Tibial artery (tissue), 4 donors: Measurements from ENCODE around the gene SPRY1.
A peak's percentile ranks its signal among the peaks of the same experiment; 100 is the strongest.

Experiments
- DNase-seq, 2 donors: peaks; one replicate each; pipeline ENCODE4 v3.0.0-alpha.2; 2019
- H3K27ac ChIP-seq, 2 donors: fragments of 200-600 bp; sonication (generic) in 1 of 2; 1 replicate in 1 of 2; 2 replicates in 1 of 2; pipeline ENCODE4 v1.5.1; 2018 to 2019; ENCODE audit warnings: mild to moderate bottlenecking in 1 of 2
- H3K27me3 ChIP-seq, 2 donors: fragments of 200-600 bp; sonication (generic) in 1 of 2; one replicate each; pipeline versions ENCODE4 v1.5.1 to v1.6.0; 2016 to 2019
- H3K36me3 ChIP-seq, 3 donors: fragments of 200-600 bp; sonication (generic) in 2 of 3; one replicate each; pipeline ENCODE4 v1.5.1; 2016 to 2019; ENCODE audit warnings: mild to moderate bottlenecking in 2 of 3
- H3K4me1 ChIP-seq, 4 donors: fragments of 200-600 bp; sonication (generic) in 2 of 4; 1 replicate in 3 of 4; 2 replicates in 1 of 4; pipeline ENCODE4 v1.5.1; 2016 to 2019
- H3K4me3 ChIP-seq, 2 donors: fragments of 200-600 bp; sonication (generic) in 1 of 2; 1 replicate in 1 of 2; 2 replicates in 1 of 2; pipeline ENCODE4 v1.5.1; 2018 to 2019; ENCODE audit warnings: mild to moderate bottlenecking in 2 of 2
- H3K9me3 ChIP-seq, 3 donors: fragments of 200-600 bp; sonication (generic) in 1 of 3; one replicate each; pipeline ENCODE4 v1.5.1; 2016 to 2019
- CTCF ChIP-seq, 2 experiments: fragments of 200-600 bp in 1 of 2; fragments of 450-650 bp in 1 of 2; IDR thresholded peaks; one replicate each; pipeline ENCODE4 v1.5.1; 2017 to 2019; ENCODE audit warnings: antibody characterized with exemption in 2 of 2, mild to moderate bottlenecking in 1 of 2, moderate library complexity in 1 of 2
- intact Hi-C: fragments of 100-400 bp; cut with DNase I; formaldehyde crosslinking; loops from one replicate; pipeline ENCODE4 v1.15.0; 2023; ENCODE audit warnings: low total_unique reads

SPRY1 gene

GRCh38 chr4:123405267-123405865 lies 8.8 kb downstream of the SPRY1 start:
- H3K4me3 ChIP-seq = peak overlapping the region in 1 of 2 donors; percentile 24
- peaks cover 19 to 26% (median 20%) of the 10 kb centered on the region in 3 donors for H3K36me3 ChIP-seq
- intact Hi-C loops = loop anchor here (10.0 kb wide), 1 partner anchor 699 kb away; no protein-coding TSS in a partner anchor
- peaks cover 0 to 58% (median 18%) of the 10 kb centered on the region in 4 donors for H3K4me1 ChIP-seq
- peak overlapping the region in 1 of 2 donors; percentile 7 for H3K27ac ChIP-seq
- no peak for TF ChIP-seq CTCF (IDR thresholded peaks at IDR 0.05)
- H3K27me3 ChIP-seq = no peaks in the 10 kb centered on the region
- no peak for DNase-seq
- no peaks in the 10 kb centered on the region for H3K9me3 ChIP-seq

GRCh38 chr4:123406872-123407271 lies 10.3 kb downstream of the SPRY1 start:
- H3K4me3 ChIP-seq = no peak overlapping the region
- TF ChIP-seq CTCF (IDR thresholded peaks at IDR 0.05) = no peak
- no peak for DNase-seq
- H3K27ac ChIP-seq = no peak overlapping the region
- peaks cover 0 to 45% (median 15%) of the 10 kb centered on the region in 4 donors for H3K4me1 ChIP-seq
- intact Hi-C loops = loop anchor here (10.0 kb wide), 1 partner anchor 698 kb away; no protein-coding TSS in a partner anchor
- H3K36me3 ChIP-seq = peaks cover 14 to 21% (median 18%) of the 10 kb centered on the region in 3 donors
- no peaks in the 10 kb centered on the region for H3K27me3 ChIP-seq
- no peaks in the 10 kb centered on the region for H3K9me3 ChIP-seq

GRCh38 chr4:123408471-123409084 lies 12.0 kb downstream of the SPRY1 start:
- no peak for TF ChIP-seq CTCF (IDR thresholded peaks at IDR 0.05)
- H3K9me3 ChIP-seq = no peaks in the 10 kb centered on the region
- no peaks in the 10 kb centered on the region for H3K27me3 ChIP-seq
- intact Hi-C loops = loop anchor here (10.0 kb wide), 1 partner anchor 696 kb away; no protein-coding TSS in a partner anchor
- no peak overlapping the region for H3K27ac ChIP-seq
- no peak for DNase-seq
- no peak overlapping the region for H3K4me3 ChIP-seq
- H3K4me1 ChIP-seq = peaks cover 0 to 28% (median 10%) of the 10 kb centered on the region in 4 donors
- peaks cover 0 to 4% (median 3%) of the 10 kb centered on the region in 3 donors for H3K36me3 ChIP-seq

GRCh38 chr4:123409334-123409733 lies 12.7 kb downstream of the SPRY1 start:
- intact Hi-C loops = loop anchor here (10.0 kb wide), 1 partner anchor 695 kb away; no protein-coding TSS in a partner anchor
- TF ChIP-seq CTCF (IDR thresholded peaks at IDR 0.05) = no peak
- no peaks in the 10 kb centered on the region for H3K9me3 ChIP-seq
- no peak for DNase-seq
- peaks cover 0 to 4% (median 0%) of the 10 kb centered on the region in 3 donors for H3K36me3 ChIP-seq
- H3K4me3 ChIP-seq = no peak overlapping the region
- peaks cover 0 to 20% (median 5%) of the 10 kb centered on the region in 4 donors for H3K4me1 ChIP-seq
- H3K27ac ChIP-seq = no peak overlapping the region
- H3K27me3 ChIP-seq = no peaks in the 10 kb centered on the region

- H3K27me3 ChIP-seq = no peaks in the 10 kb centered on the region
- no peaks in the 10 kb centered on the region for H3K9me3 ChIP-seq
- peaks cover 0 to 13% (median 2%) of the 10 kb centered on the region in 4 donors for H3K4me1 ChIP-seq
- H3K27ac ChIP-seq = no peak overlapping the region
- H3K4me3 ChIP-seq = no peak overlapping the region
- no peak for DNase-seq
- no peak for TF ChIP-seq CTCF (IDR thresholded peaks at IDR 0.05)
- H3K36me3 ChIP-seq = no peaks in the 10 kb centered on the region
- intact Hi-C loops = no loop called here
These were observed 14.9 kb downstream of the SPRY1 start for GRCh38 chr4:123411514-123411913.
